Epithelial cell of esophagus (primary cell): ENCODE data around the gene NRXN3.

Experiments used
- DNase-seq: peaks from one replicate; pipeline ENCODE4 v3.0.0; 2010; ENCODE audit warnings: low read depth
- H3K4me3 ChIP-seq: 2 replicates; pipeline ENCODE4 v1.5.1; 2011; ENCODE audit warnings: mild to moderate bottlenecking, low read length, control low read depth
- TF ChIP-seq, protein P1 (sequence below): IDR thresholded peaks from 2 replicates; pipeline ENCODE4 v1.5.1; 2011; ENCODE audit warnings: low read depth, mild to moderate bottlenecking, low read length, control low read depth, inconsistent platforms; ENCODE audit not compliant: insufficient read depth; ENCODE audit errors: missing control alignments

The NRXN3 gene

DNA sequence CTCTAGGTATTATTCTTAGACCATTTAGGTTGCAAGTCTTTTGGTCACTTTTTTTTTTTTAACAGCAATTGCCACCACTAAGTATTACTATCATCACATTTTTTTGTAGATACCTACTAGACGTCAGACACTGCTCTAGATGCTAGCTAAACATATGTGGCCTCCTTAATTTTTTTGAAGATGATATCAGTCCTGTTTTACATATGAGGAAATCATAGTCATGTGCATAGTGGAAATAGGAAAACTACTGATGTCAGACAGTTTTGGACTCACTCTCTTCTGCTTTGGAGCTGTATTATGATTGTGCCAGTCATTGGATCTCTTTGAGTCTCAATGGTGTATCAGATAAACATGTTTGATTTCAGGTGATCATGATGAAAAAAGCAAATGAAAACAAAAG is 1736.8 kb downstream of the NRXN3 start:
- no peak for DNase-seq
- TF ChIP-seq, protein P1, sequence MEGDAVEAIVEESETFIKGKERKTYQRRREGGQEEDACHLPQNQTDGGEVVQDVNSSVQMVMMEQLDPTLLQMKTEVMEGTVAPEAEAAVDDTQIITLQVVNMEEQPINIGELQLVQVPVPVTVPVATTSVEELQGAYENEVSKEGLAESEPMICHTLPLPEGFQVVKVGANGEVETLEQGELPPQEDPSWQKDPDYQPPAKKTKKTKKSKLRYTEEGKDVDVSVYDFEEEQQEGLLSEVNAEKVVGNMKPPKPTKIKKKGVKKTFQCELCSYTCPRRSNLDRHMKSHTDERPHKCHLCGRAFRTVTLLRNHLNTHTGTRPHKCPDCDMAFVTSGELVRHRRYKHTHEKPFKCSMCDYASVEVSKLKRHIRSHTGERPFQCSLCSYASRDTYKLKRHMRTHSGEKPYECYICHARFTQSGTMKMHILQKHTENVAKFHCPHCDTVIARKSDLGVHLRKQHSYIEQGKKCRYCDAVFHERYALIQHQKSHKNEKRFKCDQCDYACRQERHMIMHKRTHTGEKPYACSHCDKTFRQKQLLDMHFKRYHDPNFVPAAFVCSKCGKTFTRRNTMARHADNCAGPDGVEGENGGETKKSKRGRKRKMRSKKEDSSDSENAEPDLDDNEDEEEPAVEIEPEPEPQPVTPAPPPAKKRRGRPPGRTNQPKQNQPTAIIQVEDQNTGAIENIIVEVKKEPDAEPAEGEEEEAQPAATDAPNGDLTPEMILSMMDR: no peak
- H3K4me3 ChIP-seq: no peak overlapping the region

DNA sequence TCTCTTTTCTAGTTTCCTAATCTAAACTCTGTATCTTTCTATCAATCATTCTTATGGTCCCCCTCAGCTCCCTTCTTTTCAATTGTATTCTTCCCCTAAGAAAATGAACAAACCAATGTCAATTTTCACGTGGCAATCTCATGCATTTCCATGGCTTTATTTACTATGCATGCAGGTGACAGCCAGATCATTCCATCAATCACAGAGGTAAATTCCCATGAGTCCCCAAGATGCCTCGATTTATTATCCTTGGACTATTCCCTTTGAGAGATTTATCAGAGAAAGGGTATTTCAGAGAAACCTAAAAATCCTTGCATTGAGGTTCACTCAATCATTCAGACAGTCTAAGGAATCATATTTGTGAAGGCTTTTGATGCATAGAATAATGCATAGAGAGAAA is 1739.9 kb downstream of the NRXN3 start:
- DNase-seq: no peak
- no peak overlapping the region for H3K4me3 ChIP-seq
- TF ChIP-seq, protein P1: no peak

DNA sequence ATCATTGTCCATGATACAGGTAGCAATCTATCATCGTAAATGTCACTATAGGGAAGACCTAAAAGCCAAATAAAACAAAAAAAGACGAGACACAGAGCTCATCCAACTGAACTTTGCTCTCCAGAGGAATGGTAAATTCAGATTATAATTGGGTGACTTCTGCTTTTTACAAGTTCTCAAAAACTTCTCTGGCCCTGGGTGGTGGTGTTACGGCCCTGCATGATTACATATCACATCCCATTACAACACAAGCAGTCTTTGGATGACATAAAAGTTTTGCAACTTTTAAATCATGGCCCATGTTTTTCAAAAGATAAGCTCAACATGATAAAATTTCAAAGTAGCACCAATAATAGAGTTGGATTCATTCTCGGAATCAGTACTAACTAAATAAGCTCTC is 1741.6 kb downstream of the NRXN3 start:
- DNase-seq: no peak
- H3K4me3 ChIP-seq: no peak overlapping the region
- TF ChIP-seq, protein P1: no peak

DNA sequence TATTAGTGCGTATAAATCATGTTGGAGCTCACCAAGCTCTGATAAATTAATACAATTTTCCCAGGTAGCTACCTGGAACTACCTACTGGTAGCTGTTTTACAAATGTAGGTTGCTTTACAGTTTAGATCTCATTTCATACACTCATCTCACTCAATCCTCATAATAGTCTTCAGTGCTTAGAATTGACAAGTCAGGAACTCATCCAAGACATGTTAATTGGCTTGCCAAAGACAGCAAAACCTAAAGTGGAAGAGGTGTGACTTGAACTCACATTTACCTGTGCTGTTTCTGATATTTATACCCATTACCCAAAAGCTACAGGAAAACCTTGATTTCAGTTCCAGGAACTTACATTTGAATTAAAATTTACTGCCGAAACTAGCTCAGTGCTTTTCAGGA is 1744.4 kb downstream of the NRXN3 start:
- no peak for DNase-seq
- TF ChIP-seq, protein P1: no peak
- H3K4me3 ChIP-seq: no peak overlapping the region

DNA sequence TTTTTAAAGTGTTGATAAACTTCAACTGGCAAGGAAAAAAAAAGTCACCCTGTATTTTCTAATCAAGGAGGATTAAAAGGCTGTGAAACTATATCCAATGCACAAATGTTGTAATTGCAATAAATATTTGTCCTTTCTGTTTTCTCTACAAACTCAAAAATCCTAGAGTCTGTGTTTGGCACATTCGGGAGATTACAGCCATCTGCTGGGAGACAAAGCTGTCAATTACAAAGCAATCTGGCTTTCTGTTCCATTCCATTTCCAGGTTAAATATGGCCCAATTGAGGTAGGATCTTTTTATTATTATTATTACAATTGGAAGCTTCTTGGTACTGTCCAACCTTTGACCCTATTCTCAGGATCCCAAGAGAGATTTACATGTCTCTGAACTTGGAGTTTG is 1745.2 kb downstream of the NRXN3 start:
- TF ChIP-seq, protein P1: no peak
- no peak for DNase-seq

DNA sequence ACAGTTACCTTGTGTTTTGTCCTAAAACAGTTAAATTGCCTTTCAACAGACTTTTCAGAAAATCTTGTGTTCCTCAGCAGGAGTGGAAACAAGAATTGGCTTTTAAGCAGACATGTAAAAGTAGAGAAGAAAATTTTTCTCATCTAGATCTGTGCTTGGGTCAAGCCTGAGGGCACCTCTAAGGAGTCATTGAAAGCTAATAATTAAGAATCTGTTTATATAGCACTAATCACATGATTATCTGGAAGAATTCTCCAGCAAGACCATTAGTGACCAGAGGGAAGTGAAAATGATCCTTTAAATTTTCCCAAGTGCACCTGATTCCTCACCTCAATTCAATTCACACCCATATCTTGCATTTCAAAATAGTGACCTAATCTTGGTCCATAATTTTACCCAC is 1746.1 kb downstream of the NRXN3 start:
- TF ChIP-seq, protein P1: no peak
- H3K4me3 ChIP-seq: no peak overlapping the region
- DNase-seq: no peak

More for the DNA sequence above, 1745.2 kb downstream of the NRXN3 start:
- H3K4me3 ChIP-seq: no peak overlapping the region

DNA sequence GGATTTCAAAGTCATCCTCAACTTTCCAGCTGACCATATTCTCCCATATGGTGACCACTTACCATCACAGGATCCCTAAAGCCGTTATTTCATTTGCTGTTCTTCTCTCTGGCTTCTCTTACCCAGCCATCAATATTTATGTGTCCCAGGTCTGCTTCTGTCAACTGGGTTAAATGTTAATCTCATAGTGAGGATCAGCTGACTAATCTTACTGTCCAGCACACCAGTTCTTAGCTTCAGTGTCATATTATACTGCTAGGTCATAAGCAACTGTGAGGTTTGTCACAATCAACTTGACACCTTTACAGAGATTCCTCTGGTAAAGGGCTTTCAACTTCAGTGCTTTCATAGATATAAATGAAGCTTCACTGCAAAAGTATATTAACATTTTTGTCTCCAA is 1746.7 kb downstream of the NRXN3 start:
- no peak for DNase-seq
- TF ChIP-seq, protein P1: no peak

More for the DNA sequence above, 1746.7 kb downstream of the NRXN3 start:
- H3K4me3 ChIP-seq: no peak overlapping the region
